ENCODE results near the gene GOPC.

GRCh38 chr6:117521791-117522502 lies 80.4 kb downstream of the GOPC start:
- TF ChIP-seq POLR2AphosphoS5 (IDR thresholded peaks at IDR 0.05; ENCODE audit: low read depth, low read length) = no peak
- TF ChIP-seq SIN3A (IDR thresholded peaks at IDR 0.05; ENCODE audit: borderline replicate concordance, insufficient read depth, low read length) = no peak

All from PFSK-1 (cell line).